ENCODE results near the gene TRPM6.

TRPM6 gene, protein sequence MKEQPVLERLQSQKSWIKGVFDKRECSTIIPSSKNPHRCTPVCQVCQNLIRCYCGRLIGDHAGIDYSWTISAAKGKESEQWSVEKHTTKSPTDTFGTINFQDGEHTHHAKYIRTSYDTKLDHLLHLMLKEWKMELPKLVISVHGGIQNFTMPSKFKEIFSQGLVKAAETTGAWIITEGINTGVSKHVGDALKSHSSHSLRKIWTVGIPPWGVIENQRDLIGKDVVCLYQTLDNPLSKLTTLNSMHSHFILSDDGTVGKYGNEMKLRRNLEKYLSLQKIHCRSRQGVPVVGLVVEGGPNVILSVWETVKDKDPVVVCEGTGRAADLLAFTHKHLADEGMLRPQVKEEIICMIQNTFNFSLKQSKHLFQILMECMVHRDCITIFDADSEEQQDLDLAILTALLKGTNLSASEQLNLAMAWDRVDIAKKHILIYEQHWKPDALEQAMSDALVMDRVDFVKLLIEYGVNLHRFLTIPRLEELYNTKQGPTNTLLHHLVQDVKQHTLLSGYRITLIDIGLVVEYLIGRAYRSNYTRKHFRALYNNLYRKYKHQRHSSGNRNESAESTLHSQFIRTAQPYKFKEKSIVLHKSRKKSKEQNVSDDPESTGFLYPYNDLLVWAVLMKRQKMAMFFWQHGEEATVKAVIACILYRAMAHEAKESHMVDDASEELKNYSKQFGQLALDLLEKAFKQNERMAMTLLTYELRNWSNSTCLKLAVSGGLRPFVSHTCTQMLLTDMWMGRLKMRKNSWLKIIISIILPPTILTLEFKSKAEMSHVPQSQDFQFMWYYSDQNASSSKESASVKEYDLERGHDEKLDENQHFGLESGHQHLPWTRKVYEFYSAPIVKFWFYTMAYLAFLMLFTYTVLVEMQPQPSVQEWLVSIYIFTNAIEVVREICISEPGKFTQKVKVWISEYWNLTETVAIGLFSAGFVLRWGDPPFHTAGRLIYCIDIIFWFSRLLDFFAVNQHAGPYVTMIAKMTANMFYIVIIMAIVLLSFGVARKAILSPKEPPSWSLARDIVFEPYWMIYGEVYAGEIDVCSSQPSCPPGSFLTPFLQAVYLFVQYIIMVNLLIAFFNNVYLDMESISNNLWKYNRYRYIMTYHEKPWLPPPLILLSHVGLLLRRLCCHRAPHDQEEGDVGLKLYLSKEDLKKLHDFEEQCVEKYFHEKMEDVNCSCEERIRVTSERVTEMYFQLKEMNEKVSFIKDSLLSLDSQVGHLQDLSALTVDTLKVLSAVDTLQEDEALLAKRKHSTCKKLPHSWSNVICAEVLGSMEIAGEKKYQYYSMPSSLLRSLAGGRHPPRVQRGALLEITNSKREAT (N-terminal part only)

DNA sequence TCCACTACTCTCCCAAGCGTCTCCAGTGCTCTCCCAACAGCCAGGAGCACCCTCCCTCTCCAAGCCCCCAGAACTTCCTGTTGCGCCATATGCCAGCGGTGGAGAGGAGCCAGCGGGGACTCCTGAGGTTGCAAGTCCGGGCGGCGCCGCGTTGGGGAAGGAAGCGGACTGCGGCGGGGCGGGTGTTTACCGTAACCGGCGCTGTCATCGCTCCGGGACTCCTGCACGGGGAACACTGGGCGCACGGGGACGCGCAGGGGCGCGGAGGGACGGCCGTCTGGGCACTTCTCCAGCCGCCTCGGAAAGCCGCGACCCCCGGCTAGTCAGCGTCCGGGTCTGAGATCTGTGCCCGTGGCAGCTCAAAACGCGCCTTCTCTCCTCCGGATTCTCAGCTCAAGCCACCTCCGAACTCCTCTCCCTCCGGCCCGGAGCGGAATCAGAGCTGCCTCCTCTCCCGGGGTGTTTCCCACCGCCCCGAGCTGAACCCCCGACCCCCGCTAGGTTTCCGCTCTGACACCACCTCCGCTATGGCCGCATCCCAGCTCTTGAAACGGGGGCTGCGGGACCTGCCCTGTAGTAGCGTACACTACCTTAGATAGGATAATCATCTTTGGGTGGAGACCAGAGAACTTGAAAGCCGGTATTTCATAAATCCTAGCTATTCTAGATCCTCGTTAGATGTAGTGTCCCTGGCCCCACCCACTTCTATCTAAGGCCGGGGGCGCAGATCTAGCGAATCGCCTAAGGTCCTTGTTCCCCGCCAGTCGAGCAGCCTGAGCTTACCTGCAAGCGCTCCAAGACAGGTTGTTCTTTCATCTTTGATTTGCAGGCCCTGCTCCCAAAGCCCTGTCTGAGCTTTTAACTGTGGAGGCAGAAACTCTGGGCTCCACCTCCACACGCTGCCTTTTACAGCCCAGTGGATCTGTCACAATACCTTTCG, at the start of gene TRPM6:
Gene TRPM6 (minus strand): TSS at position 881 of the 940 bp plus-strand sequence. CDS start 65 bp downstream, at position 816.
- Histone ChIP-seq H4K20me1 (ENCODE audit: low read depth, low read length) (no peaks in the 10 kb centered on the region), H2AFZ (ENCODE audit: low read depth, low read length, severe bottlenecking) (peak within 1 kb of the TSS; percentile 13), H3F3A (ENCODE audit: insufficient read depth) (no peaks in the 10 kb centered on the region), H3K36me3 (ENCODE audit: low read length) (no peaks in the 10 kb centered on the region), H3K4me3 (ENCODE audit: insufficient read depth, low read length, poor library complexity, severe bottlenecking) (no peak within 1 kb of the TSS), H3K9ac (ENCODE audit: low read length) (no peak within 1 kb of the TSS), H3K9me2 (replicated peaks; ENCODE audit: insufficient read depth, low read length) (no peaks in the 10 kb centered on the region), H3K79me2 (ENCODE audit: insufficient read depth, low read length) (no peaks in the 10 kb centered on the region), H3K4me2 (ENCODE audit: low read depth, low read length, poor library complexity, severe bottlenecking) (no peak within 1 kb of the TSS), H3K27ac (ENCODE audit: low read depth, low read length) (no peak within 1 kb of the TSS), H3K27me3 (ENCODE audit: low read length) (no peaks in the 10 kb centered on the region), H3K9me3 (ENCODE audit: insufficient read depth, low read length) (no peaks in the 10 kb centered on the region)
- no peak for TF ChIP-seq EZH2phosphoT487 (conservative IDR thresholded peaks at IDR 0.05; ENCODE audit: low read length)
- TF ChIP-seq, protein P1, sequence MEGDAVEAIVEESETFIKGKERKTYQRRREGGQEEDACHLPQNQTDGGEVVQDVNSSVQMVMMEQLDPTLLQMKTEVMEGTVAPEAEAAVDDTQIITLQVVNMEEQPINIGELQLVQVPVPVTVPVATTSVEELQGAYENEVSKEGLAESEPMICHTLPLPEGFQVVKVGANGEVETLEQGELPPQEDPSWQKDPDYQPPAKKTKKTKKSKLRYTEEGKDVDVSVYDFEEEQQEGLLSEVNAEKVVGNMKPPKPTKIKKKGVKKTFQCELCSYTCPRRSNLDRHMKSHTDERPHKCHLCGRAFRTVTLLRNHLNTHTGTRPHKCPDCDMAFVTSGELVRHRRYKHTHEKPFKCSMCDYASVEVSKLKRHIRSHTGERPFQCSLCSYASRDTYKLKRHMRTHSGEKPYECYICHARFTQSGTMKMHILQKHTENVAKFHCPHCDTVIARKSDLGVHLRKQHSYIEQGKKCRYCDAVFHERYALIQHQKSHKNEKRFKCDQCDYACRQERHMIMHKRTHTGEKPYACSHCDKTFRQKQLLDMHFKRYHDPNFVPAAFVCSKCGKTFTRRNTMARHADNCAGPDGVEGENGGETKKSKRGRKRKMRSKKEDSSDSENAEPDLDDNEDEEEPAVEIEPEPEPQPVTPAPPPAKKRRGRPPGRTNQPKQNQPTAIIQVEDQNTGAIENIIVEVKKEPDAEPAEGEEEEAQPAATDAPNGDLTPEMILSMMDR (IDR thresholded peaks at IDR 0.05; ENCODE audit: insufficient read depth, low read length, poor library complexity, severe bottlenecking) = no peak

DNA sequence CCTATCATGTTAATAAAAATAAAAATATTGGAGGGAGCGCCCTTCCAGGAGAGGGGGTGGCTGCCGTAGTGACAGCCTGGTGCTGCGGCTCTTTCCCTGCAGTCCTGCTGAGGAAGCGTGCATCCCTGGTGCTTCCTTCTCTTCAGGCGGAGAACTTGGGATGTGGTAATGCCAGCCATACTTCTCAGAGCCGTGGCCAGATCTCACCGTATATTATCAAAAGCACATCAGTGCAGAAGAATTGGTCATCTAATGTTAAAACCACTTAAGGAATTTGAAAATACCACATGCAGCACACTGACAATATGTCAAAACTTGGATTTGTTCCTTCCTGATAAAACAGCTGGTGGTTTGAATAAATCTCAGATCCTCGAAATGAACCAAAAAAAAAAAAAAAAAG, 47.3 kb upstream of the TRPM6 start:
- Histone ChIP-seq H2AFZ (ENCODE audit: low read depth, low read length, severe bottlenecking) (no peak overlapping the region), H4K20me1 (ENCODE audit: low read depth, low read length) (no peaks in the 10 kb centered on the region), H3K4me2 (ENCODE audit: low read depth, low read length, poor library complexity, severe bottlenecking) (no peak overlapping the region), H3K4me3 (ENCODE audit: insufficient read depth, low read length, poor library complexity, severe bottlenecking) (no peak overlapping the region), H3F3A (ENCODE audit: insufficient read depth) (no peaks in the 10 kb centered on the region), H3K79me2 (ENCODE audit: insufficient read depth, low read length) (no peaks in the 10 kb centered on the region), H3K27me3 (ENCODE audit: low read length) (no peaks in the 10 kb centered on the region), H3K9me3 (ENCODE audit: insufficient read depth, low read length) (peaks cover 4% of the 10 kb centered on the region; the same call in 1 of the 2 replicates), H3K9me2 (replicated peaks; ENCODE audit: insufficient read depth, low read length) (no peaks in the 10 kb centered on the region), H3K36me3 (ENCODE audit: low read length) (no peaks in the 10 kb centered on the region), H3K9ac (ENCODE audit: low read length) (no peak overlapping the region), H3K27ac (ENCODE audit: low read depth, low read length) (no peak overlapping the region)
- TF ChIP-seq EZH2phosphoT487 (conservative IDR thresholded peaks at IDR 0.05; ENCODE audit: low read length) = no peak
- TF ChIP-seq, protein P1 (IDR thresholded peaks at IDR 0.05; ENCODE audit: insufficient read depth, low read length, poor library complexity, severe bottlenecking) = no peak

DNA sequence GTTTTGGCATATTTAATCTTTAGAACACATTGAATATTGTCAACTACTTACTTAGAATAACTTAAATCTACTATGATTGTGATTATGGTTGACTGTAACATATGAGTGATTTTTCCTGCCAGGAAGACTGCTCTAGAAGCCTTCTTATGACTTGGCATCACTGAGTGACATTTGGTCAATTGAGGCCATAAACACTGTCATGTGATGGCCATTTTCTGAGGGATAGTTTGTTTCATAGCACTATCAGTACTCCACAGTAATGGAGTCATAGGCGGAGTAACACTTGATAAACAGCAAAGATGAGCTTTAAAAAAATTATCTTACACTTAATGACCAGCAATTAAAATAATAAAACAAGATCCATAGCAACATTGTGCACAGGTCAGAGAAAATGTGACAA, 34.0 kb upstream of the TRPM6 start:
- no peaks in the 10 kb centered on the region for H3K9me3 ChIP-seq (ENCODE audit: insufficient read depth, low read length)
- H3K36me3 ChIP-seq (ENCODE audit: low read length) = no peaks in the 10 kb centered on the region
- no peak overlapping the region for H3K4me3 ChIP-seq (ENCODE audit: insufficient read depth, low read length, poor library complexity, severe bottlenecking)
- no peak overlapping the region for H3K27ac ChIP-seq (ENCODE audit: low read depth, low read length)
- no peak overlapping the region for H2AFZ ChIP-seq (ENCODE audit: low read depth, low read length, severe bottlenecking)
- H3F3A ChIP-seq (ENCODE audit: insufficient read depth) = no peaks in the 10 kb centered on the region
- H3K9me2 ChIP-seq (replicated peaks; ENCODE audit: insufficient read depth, low read length) = no peaks in the 10 kb centered on the region
- TF ChIP-seq, protein P1 (IDR thresholded peaks at IDR 0.05; ENCODE audit: insufficient read depth, low read length, poor library complexity, severe bottlenecking) = no peak
- TF ChIP-seq EZH2phosphoT487 (conservative IDR thresholded peaks at IDR 0.05; ENCODE audit: low read length) = no peak
- H3K9ac ChIP-seq (ENCODE audit: low read length) = no peak overlapping the region
- H3K27me3 ChIP-seq (ENCODE audit: low read length) = no peaks in the 10 kb centered on the region
- H3K79me2 ChIP-seq (ENCODE audit: insufficient read depth, low read length) = no peaks in the 10 kb centered on the region
- H3K4me2 ChIP-seq (ENCODE audit: low read depth, low read length, poor library complexity, severe bottlenecking) = no peak overlapping the region
- no peaks in the 10 kb centered on the region for H4K20me1 ChIP-seq (ENCODE audit: low read depth, low read length)

Measured in SU-DHL-6 (cell line).